HG03196 (cell line): ENCODE data around the gene COL18A1.
"Not testable (repeated sequence)": the region's sequence is repeated elsewhere in the genome, so short reads cannot be mapped to it uniquely, and the experiment has no call there.

ENCODE experiments used
- ATAC-seq: cut with Tn5 transposase; IDR thresholded peaks from one replicate; pipeline ENCODE4 v1.9.1; 2021; ENCODE audit not compliant: unreplicated experiment

The COL18A1 gene

GRCh38 chr21:45529785-45530422, 124.9 kb downstream of the COL18A1 start:
- ATAC-seq: no peak

GRCh38 chr21:45530423-45531113, 125.6 kb downstream of the COL18A1 start:
- ATAC-seq: no peak

- ATAC-seq: not testable (repeated sequence)
Measured at GRCh38 chr21:45531114-45531392, 126.1 kb downstream of the COL18A1 start.

- no peak for ATAC-seq
Measured at GRCh38 chr21:45531393-45532215, 126.6 kb downstream of the COL18A1 start.

- ATAC-seq: no peak
Measured at GRCh38 chr21:45532826-45533360, 127.9 kb downstream of the COL18A1 start.

GRCh38 chr21:45533361-45533845, 128.4 kb downstream of the COL18A1 start:
- ATAC-seq: no peak

DNA sequence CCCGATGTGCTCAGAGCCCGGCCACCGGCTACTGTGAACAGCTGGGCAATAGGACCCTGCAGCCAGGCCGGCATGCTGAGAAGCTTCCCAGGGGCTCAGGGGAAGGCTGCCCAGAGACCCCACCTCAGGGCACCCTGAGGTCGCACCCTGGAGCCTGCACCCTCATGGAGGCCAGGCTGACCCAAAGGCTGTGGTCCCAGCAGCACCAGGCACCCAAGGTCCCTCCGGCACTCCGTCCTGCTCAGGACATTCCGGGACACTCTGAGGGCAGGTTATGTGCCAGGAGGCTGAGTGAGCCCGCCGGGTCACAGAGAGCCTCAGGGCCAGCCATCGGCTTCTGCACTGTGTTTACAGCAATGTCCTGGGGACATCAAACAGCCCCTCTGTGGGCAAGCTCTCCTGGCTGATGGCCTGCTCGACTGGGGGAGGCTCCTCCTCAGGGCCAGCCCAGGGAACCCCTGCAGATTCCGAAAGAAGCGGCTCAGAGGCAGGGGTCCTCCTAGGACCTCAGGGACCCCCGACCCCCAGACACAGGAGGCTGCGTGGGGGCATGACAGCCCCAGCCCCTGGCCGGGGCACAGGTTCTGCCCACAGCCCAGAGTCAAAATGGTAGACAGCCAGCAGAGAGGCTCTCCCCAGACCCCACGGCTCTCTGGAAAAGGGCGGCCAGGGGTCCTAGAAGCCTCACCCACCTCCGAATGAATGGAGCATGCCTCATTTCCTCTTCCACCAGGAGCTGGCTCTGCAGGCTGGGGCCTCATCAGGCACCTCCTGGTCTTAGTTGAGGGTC, 129.1 kb downstream of the COL18A1 start:
- ATAC-seq: no peak

GRCh38 chr21:45534636-45535331, 129.8 kb downstream of the COL18A1 start:
- ATAC-seq: no peak

- no peak for ATAC-seq
Measured at GRCh38 chr21:45535341-45536081, 130.5 kb downstream of the COL18A1 start.

DNA sequence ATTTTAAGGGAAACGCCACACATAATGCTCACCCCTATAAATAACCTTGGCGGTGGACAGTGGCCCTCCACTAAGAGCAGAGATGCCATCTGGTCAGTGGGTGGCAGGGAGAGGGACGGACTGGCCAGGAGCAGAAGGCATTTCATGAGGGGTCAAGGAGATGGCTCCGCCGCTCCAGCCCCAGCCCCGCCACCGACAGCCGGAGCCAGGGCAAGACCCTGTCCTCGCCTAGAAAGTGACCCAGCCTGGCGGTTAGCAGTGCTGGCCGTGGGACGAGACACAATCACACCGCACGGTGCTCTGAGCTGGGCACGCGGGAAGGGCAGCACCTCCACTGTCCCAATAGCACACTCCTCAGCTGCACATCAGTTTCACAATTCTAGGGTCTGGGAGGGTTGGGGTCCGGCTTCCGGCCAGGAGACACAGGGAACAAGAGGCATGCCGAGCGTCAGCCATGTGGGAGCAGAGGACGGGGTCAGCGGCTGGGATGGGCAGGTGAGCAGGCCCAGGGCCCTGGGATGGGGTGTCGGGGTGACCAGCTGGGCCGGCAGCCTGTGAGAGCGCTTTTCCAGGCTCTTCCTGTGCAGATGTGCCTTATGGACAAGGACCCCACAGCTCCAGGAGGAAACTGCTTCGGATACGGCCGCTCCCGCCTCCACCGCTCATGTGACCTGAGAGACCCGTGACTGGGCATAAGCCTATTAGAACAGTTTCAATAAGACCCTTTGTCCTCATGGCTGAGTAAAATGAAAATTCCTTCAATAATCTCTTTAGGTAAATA, 131.5 kb downstream of the COL18A1 start:
- no peak for ATAC-seq

GRCh38 chr21:45537111-45537745, 132.3 kb downstream of the COL18A1 start:
- no peak for ATAC-seq

GRCh38 chr21:45537746-45538291, 132.9 kb downstream of the COL18A1 start:
- no peak for ATAC-seq

DNA sequence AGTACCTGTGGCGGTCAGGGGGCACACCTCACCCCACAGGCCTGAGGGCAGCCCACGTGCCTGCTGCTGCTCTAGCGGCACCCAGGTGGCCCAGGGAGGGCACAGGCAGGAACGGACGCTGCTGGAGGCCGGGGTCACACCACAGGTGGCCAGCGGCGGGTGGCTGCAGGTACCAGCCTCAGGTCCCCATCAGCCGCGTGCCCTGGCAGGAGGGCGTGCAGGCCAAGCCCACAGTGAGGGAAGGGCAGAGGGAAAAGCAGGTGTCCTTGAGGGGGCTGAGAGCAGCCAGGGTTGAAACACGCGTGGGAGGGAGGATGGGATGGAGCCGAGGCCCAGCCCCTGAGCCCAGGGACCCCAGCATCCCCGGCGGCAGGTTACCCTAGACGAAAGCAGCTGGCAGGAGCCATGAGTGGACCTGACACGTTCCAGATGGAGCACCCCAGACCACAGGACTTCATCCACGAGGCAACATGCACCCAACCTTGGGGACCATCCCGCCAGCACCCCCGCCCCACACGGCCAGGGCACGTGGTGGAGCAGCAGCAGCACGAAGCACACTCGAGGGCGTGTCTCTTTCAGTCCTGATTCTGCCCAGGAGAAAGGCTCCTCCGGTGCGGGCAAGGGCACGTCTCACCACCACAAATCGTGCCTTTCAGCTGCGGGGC, 133.5 kb downstream of the COL18A1 start:
- no peak for ATAC-seq

GRCh38 chr21:45539046-45539795, 134.3 kb downstream of the COL18A1 start:
- no peak for ATAC-seq

- ATAC-seq: no peak
Measured at GRCh38 chr21:45539796-45540600, 135.0 kb downstream of the COL18A1 start.

- ATAC-seq: no peak
Measured at GRCh38 chr21:45540601-45540970, 135.6 kb downstream of the COL18A1 start.
